Sigmoid colon (tissue), 4 donors: ENCODE data around the gene ERGIC3.

Experiments
- CTCF ChIP-seq, 4 experiments: fragments of 450-650 bp in 3 of 4; fragments of 200-600 bp in 1 of 4; IDR thresholded peaks; one replicate each; pipeline ENCODE4 v1.5.1; 2016 to 2019; ENCODE audit warnings: antibody characterized with exemption in 4 of 4, mild to moderate bottlenecking in 3 of 4, moderate library complexity in 2 of 4
- EP300 ChIP-seq, 4 donors: sonication (generic); formaldehyde crosslinking; IDR thresholded peaks; one replicate each; pipeline ENCODE4 v1.6.1; 2017; ENCODE audit warnings: antibody characterized with exemption in 4 of 4
- POLR2A ChIP-seq, 2 donors: fragments of 450-650 bp; IDR thresholded peaks; one replicate each; pipeline ENCODE4 v1.6.1; 2016; ENCODE audit warnings: antibody characterized with exemption in 2 of 2, mild to moderate bottlenecking in 2 of 2, moderate library complexity in 2 of 2
- POLR2AphosphoS5 ChIP-seq, 4 donors: sonication (generic); formaldehyde crosslinking; IDR thresholded peaks; one replicate each; pipeline ENCODE4 v1.6.1; 2017; ENCODE audit warnings: antibody characterized with exemption in 4 of 4

GRCh38 chr20:35587436-35587835, 45.6 kb downstream of the ERGIC3 start:
- TF ChIP-seq POLR2AphosphoS5 (IDR thresholded peaks at IDR 0.05) (no peak), CTCF (IDR thresholded peaks at IDR 0.05) (no peak), POLR2A (IDR thresholded peaks at IDR 0.05) (no peak), EP300 (IDR thresholded peaks at IDR 0.05) (no peak)
